GM12878 (cell line): Measurements from ENCODE around the gene SRRM3. TPM values are rescaled to one million over a fixed set of nuclear protein-coding genes. Genes with fewer than 3 reads are reported as not detected.
"Not testable (repeated sequence)": the region's sequence is repeated elsewhere in the genome, so short reads cannot be mapped to it uniquely, and the experiment has no call there.

Source experiments
- ATAC-seq: fragments of 200-7000 bp; cut with Tn5 transposase; 3 replicates; pipeline ENCODE4 v1.9.1; 2020; ENCODE audit warnings: mild to moderate bottlenecking, moderate library complexity
- BruUV-seq: library from RNA; stranded (reverse); fragments of 400-500 nt; replicated peaks from 2 replicates; lab custom pipeline; 2021; lab: Mats Ljungman, UMichigan
- CTCF ChIA-PET: fragments of 300-600 bp; sonication (Branson Sonifier 250); formaldehyde crosslinking; extraction: SDS; loops from one replicate; lab custom pipeline; 2021; ENCODE audit warnings: inconsistent platforms; lab: Yijun Ruan, JAX
- POLR2A ChIA-PET: fragments of 350-600 bp; formaldehyde crosslinking; extraction: SDS; loops from one replicate; lab custom pipeline; 2021; ENCODE audit warnings: inconsistent platforms; lab: Charles Lee
- RAD21 ChIA-PET: fragments of 300-600 bp; sonication (Branson Sonifier 250); formaldehyde crosslinking; loops from one replicate; lab custom pipeline; 2023; ENCODE audit warnings: antibody characterized with exemption; ENCODE audit not compliant: unreplicated experiment; lab: Charles Lee
- SMC1A ChIA-PET: fragments of 300-600 bp; sonication (Branson Sonifier 250); formaldehyde crosslinking; loops from one replicate; lab custom pipeline; 2023; ENCODE audit not compliant: unreplicated experiment, uncharacterized antibody; lab: Charles Lee
- DNase-seq: peaks from one replicate; pipeline ENCODE4 v3.0.0-alpha.2; 2011; ENCODE audit warnings: low read depth, low spot score
- FAIRE-seq: peaks from 3 replicates; lab custom pipeline; 2011; peaks lifted over from hg19 to GRCh38; lab: Jason Lieb, UNC
- H2AFZ ChIP-seq: 2 replicates; pipeline ENCODE4 v1.6.0; 2011; ENCODE audit warnings: low read depth, low read length, control low read depth; ENCODE audit not compliant: control insufficient read depth
- H3K27ac ChIP-seq: 2 replicates; pipeline ENCODE4 v1.5.1; 2011; ENCODE audit warnings: control low read depth; ENCODE audit not compliant: control insufficient read depth, insufficient read depth
- H3K27me3 ChIP-seq, 2 experiments: replicated peaks in 1 of 2; 2 replicates each; pipeline versions ENCODE4 v1.6.0 to v1.6.1; 2011; ENCODE audit warnings: low read length in 1 of 2; ENCODE audit not compliant: control insufficient read depth in 2 of 2, insufficient read depth in 2 of 2
- H3K36me3 ChIP-seq, 2 experiments: 2 replicates each; pipeline ENCODE4 v1.5.1; 2011; ENCODE audit warnings: low read length in 1 of 2; ENCODE audit not compliant: control insufficient read depth in 2 of 2, insufficient read depth in 2 of 2
- H3K4me1 ChIP-seq: 2 replicates; pipeline ENCODE4 v1.6.1; 2011; ENCODE audit warnings: mild to moderate bottlenecking, low read length, moderate library complexity, mixed read lengths; ENCODE audit not compliant: control insufficient read depth, insufficient read depth
- H3K4me2 ChIP-seq: 2 replicates; pipeline ENCODE4 v1.6.0; 2011; ENCODE audit warnings: control low read depth; ENCODE audit not compliant: control insufficient read depth, insufficient read depth
- H3K4me3 ChIP-seq: fragments of 200-600 bp; sonication (generic); 2 replicates; pipeline ENCODE4 v1.5.1; 2016
- H3K79me2 ChIP-seq: 2 replicates; pipeline ENCODE4 v1.6.0; 2011; ENCODE audit warnings: low read length; ENCODE audit not compliant: control insufficient read depth, insufficient read depth
- H3K9ac ChIP-seq: 2 replicates; pipeline ENCODE4 v1.8.0; 2011; ENCODE audit warnings: low read length, control low read depth, mixed read lengths; ENCODE audit not compliant: control insufficient read depth, insufficient read depth
- H3K9me3 ChIP-seq: replicated peaks from 3 replicates; pipeline ENCODE4 v1.5.1; 2011; ENCODE audit warnings: mild to moderate bottlenecking, low read length; ENCODE audit not compliant: control insufficient read depth, insufficient read depth
- H4K20me1 ChIP-seq: 2 replicates; pipeline ENCODE4 v1.6.0; 2011; ENCODE audit not compliant: control insufficient read depth, insufficient read depth
- WGBS: methylation state at CpG from one replicate; pipeline ENCODE4 v1.1.6; 2016; ENCODE audit warnings: low lambda C conversion rate; ENCODE audit not compliant: insufficient replicate concordance, insufficient coverage; ENCODE audit errors: missing lambda C conversion rate; 5-methylcytosine and 5-hydroxymethylcytosine counted together
- in situ Hi-C: fragments of 300-500 bp; cut with MboI; formaldehyde crosslinking; loops from 9 replicates; pipeline ENCODE4 v1.14.3; 2018; ENCODE audit warnings: mixed read lengths
- intact Hi-C: fragments of 100-400 bp; cut with micrococcal nuclease; formaldehyde crosslinking; loops from one replicate; pipeline ENCODE4 v1.14.2; 2022; ENCODE audit not compliant: unreplicated experiment
- polyA plus RNA-seq, 11 experiments: library from polyadenylated mRNA; depleted of rRNA in 4 of 11; unstranded in 6 of 11; stranded (reverse) in 5 of 11; fragments of >200 nt; fragmentation: Nextera tagmentation in 4 of 11; fragmentation: Illumina TruSeq in 1 of 11; extraction: Ambion mirVana in 4 of 11; extraction: Trizol in 1 of 11; gene quantifications; 1 replicate in 1 of 11; 2 replicates in 10 of 11; pipeline versions ENCODE4 v1.2.1 to v1.2.3, GENCODE V29; 2011 to 2016; ENCODE audit warnings: inconsistent platforms in 2 of 11, missing spikeins in 2 of 11, low read depth in 1 of 11
- total RNA-seq, 4 experiments: library from RNA; depleted of rRNA in 3 of 4; stranded (reverse); fragments of >200 nt in 3 of 4; fragmentation: Illumina TruSeq in 1 of 4; extraction: Trizol in 1 of 4; gene quantifications; 2 replicates each; pipeline versions ENCODE4 v1.2.1 to v1.2.3, GENCODE V29; 2013 to 2021

The SRRM3 gene
- total and polyA plus RNA-seq, 10 of the 15 experiments (the other 5 are each of a cell fraction or from before 2014, with no cell fraction given), result 0.03 to 0.15 (median 0.05) TPM; not detected in 6

- H3K9ac ChIP-seq, SMC1A ChIA-PET, intact Hi-C loops, H3K4me2 ChIP-seq, BruUV-seq, DNase-seq, H3K36me3 ChIP-seq, CTCF ChIA-PET, H4K20me1 ChIP-seq, H2AFZ ChIP-seq, in situ Hi-C loops, H3K79me2 ChIP-seq, ATAC-seq, H3K27me3 ChIP-seq, H3K4me3 ChIP-seq, POLR2A ChIA-PET, H3K27ac ChIP-seq, RAD21 ChIA-PET, H3K4me1 ChIP-seq, FAIRE-seq, H3K9me3 ChIP-seq: not testable (repeated sequence)
- WGBS, result 46% methylated on average over 2 of the region's 2 CpGs
These were observed 44.6 kb upstream of the SRRM3 start for GRCh38 chr7:76156992-76157685.

- intact Hi-C loops, H2AFZ ChIP-seq, H3K79me2 ChIP-seq, H3K4me3 ChIP-seq, H4K20me1 ChIP-seq, FAIRE-seq, RAD21 ChIA-PET, H3K4me2 ChIP-seq, H3K4me1 ChIP-seq, ATAC-seq, H3K9me3 ChIP-seq, H3K27me3 ChIP-seq, H3K36me3 ChIP-seq, DNase-seq, BruUV-seq, in situ Hi-C loops, POLR2A ChIA-PET, SMC1A ChIA-PET, H3K9ac ChIP-seq, H3K27ac ChIP-seq: not testable (repeated sequence)
- CTCF ChIA-PET, result interaction anchor here (0.6 kb wide), 1 partner anchor 59 kb away, joined by 3 read pairs; no protein-coding TSS in a partner anchor
- WGBS, result 63% methylated on average over 10 of the region's 10 CpGs
These were observed 43.3 kb upstream of the SRRM3 start for GRCh38 chr7:76158416-76158815.

- intact Hi-C loops, in situ Hi-C loops, FAIRE-seq, H3K9ac ChIP-seq, H3K36me3 ChIP-seq, H4K20me1 ChIP-seq, SMC1A ChIA-PET, BruUV-seq, H3K9me3 ChIP-seq, H3K79me2 ChIP-seq, POLR2A ChIA-PET, H2AFZ ChIP-seq, DNase-seq, ATAC-seq, H3K27ac ChIP-seq, RAD21 ChIA-PET, H3K4me1 ChIP-seq, H3K4me2 ChIP-seq, H3K27me3 ChIP-seq, H3K4me3 ChIP-seq: not testable (repeated sequence)
- CTCF ChIA-PET, result interaction anchor here (1.2 kb wide), 1 partner anchor 16 kb away, joined by 3 read pairs; no protein-coding TSS in a partner anchor
- WGBS, result 65% methylated on average over 10 of the region's 10 CpGs
These were observed 39.1 kb upstream of the SRRM3 start for GRCh38 chr7:76162416-76163170.
